Vagina (tissue), 2 donors: ENCODE data around the gene TCTN3.

Experiments
- POLR2AphosphoS5 ChIP-seq, 2 donors: sonication (generic); formaldehyde crosslinking; IDR thresholded peaks; one replicate each; pipeline ENCODE4 v1.9.0; 2017; ENCODE audit warnings: antibody characterized with exemption in 2 of 2, mild to moderate bottlenecking in 2 of 2, low read depth in 1 of 2; ENCODE audit not compliant: insufficient read depth in 1 of 2
- TF ChIP-seq, protein P1 (sequence below), 3 experiments: fragments of 450-650 bp in 2 of 3; fragments of 200-600 bp in 1 of 3; sonication (generic) in 1 of 3; IDR thresholded peaks; one replicate each; pipeline ENCODE4 v1.5.1; 2017 to 2019; ENCODE audit warnings: antibody characterized with exemption in 3 of 3, mild to moderate bottlenecking in 2 of 3, moderate library complexity in 2 of 3

DNA sequence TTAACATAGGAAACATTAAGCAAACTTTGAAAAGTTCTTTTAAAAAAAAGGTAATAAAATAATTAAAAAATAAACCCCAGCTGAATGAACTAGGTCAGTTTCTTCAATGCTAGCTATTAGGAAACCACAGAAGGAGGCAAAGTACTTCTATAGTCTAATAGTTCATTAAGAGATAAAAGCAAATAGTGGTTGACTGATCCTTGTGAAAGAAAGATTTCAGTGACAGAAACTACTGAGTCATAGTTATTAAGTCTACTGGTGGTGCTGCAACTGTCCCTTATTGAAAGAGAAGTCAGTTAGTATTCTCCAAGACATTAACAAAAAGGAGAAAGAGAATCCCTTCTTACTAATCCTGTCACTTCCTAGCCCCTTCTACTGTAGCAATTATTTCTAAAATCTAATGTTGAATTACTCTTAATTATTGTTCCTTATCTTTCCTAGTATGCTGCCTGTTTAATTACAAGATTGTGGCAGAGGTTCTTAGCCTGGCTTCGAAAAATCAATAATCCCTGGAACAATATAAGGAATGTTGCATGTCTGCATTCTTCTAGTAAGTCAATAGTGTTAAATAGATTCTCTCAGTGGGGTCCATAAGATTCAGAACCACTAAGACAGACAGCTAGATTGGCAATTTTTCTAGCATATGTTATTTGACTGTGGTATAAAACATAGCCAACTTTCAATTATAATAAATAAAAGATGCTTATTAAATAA is 18.2 kb downstream of the TCTN3 start:
- TF ChIP-seq, protein P1, sequence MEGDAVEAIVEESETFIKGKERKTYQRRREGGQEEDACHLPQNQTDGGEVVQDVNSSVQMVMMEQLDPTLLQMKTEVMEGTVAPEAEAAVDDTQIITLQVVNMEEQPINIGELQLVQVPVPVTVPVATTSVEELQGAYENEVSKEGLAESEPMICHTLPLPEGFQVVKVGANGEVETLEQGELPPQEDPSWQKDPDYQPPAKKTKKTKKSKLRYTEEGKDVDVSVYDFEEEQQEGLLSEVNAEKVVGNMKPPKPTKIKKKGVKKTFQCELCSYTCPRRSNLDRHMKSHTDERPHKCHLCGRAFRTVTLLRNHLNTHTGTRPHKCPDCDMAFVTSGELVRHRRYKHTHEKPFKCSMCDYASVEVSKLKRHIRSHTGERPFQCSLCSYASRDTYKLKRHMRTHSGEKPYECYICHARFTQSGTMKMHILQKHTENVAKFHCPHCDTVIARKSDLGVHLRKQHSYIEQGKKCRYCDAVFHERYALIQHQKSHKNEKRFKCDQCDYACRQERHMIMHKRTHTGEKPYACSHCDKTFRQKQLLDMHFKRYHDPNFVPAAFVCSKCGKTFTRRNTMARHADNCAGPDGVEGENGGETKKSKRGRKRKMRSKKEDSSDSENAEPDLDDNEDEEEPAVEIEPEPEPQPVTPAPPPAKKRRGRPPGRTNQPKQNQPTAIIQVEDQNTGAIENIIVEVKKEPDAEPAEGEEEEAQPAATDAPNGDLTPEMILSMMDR (IDR thresholded peaks at IDR 0.05): no peak
- no peak for TF ChIP-seq POLR2AphosphoS5 (IDR thresholded peaks at IDR 0.05; ENCODE audit: insufficient read depth in 1 of 2, low read depth in 1 of 2)
